ENCODE measurements around the gene CXCR6.

Gene CXCR6

GRCh38 chr3:45968149-45968548 lies 24.9 kb downstream of the CXCR6 start:
- Histone ChIP-seq H3K27ac (ENCODE audit: low read depth, low read length) (peak overlapping the region; percentile 91), H2BK120ac (ENCODE audit: insufficient read depth, low read length, poor library complexity) (peak overlapping the region; percentile 52), H3K4me2 (ENCODE audit: low read length) (peak overlapping the region; percentile 47), H4K91ac (ENCODE audit: low read depth, low read length) (peak overlapping the region; percentile 75), H3K27me3 (ENCODE audit: insufficient read depth, low read length) (no peaks in the 10 kb centered on the region), H3K36me3 (ENCODE audit: control insufficient read depth in 1 of 2, insufficient read depth in 2 of 2, low read length in 2 of 2) (peaks cover 33 to 40% of the 10 kb centered on the region in 2 experiments), H3K79me2 (ENCODE audit: control insufficient read depth, insufficient read depth, low read length, poor library complexity) (peaks cover 2% of the 10 kb centered on the region), H3K18ac (ENCODE audit: low read length) (peak overlapping the region; percentile 82), H3K9me3 (ENCODE audit: insufficient read depth, low read depth, low read length) (no peaks in the 10 kb centered on the region), H3K9ac (ENCODE audit: low read length) (no peak overlapping the region), H2BK5ac (ENCODE audit: low read depth, low read length, poor library complexity) (peak overlapping the region; percentile 63), H3K4me1 (ENCODE audit: control insufficient read depth in 1 of 2, insufficient read depth in 2 of 2, low read length in 2 of 2) (peaks cover 13 to 19% of the 10 kb centered on the region in 2 experiments), H2BK12ac (ENCODE audit: low read length) (peak overlapping the region; percentile 69), H2AK5ac (ENCODE audit: low read length) (peak overlapping the region; percentile 96), H3K79me1 (ENCODE audit: low read length) (peaks cover 21% of the 10 kb centered on the region), H3K4ac (ENCODE audit: low read depth, low read length) (peak overlapping the region; percentile 49), H2AFZ (ENCODE audit: insufficient read depth, low read length, poor library complexity) (peak overlapping the region; percentile 23), H4K8ac (ENCODE audit: low read depth, low read length) (peak overlapping the region; percentile 84), H3K4me3 (ENCODE audit: low read depth, low read length) (no peak overlapping the region), H3K23ac (ENCODE audit: low read length) (no peak overlapping the region), H4K12ac (ENCODE audit: low read depth, low read length) (peak overlapping the region; percentile 8), H3K14ac (ENCODE audit: low read length) (peak overlapping the region; percentile 75)
- DNase-seq, result peak; percentile 93 to 97
- no CpG with 5 or more reads among the region's 9 CpGs for WGBS (ENCODE audit: extremely low coverage, insufficient coverage, insufficient read length)

GRCh38 chr3:45968706-45969105 lies 25.4 kb downstream of the CXCR6 start:
- H2AK5ac ChIP-seq (ENCODE audit: low read length), result no peak overlapping the region
- H3K9me3 ChIP-seq (ENCODE audit: insufficient read depth, low read depth, low read length), result no peaks in the 10 kb centered on the region
- H3K23ac ChIP-seq (ENCODE audit: low read length), result no peak overlapping the region
- no peak overlapping the region for H3K9ac ChIP-seq (ENCODE audit: low read length)
- H3K4me3 ChIP-seq (ENCODE audit: low read depth, low read length), result no peak overlapping the region
- H3K18ac ChIP-seq (ENCODE audit: low read length), result peak overlapping the region; percentile 82
- no peak overlapping the region for H4K12ac ChIP-seq (ENCODE audit: low read depth, low read length)
- H3K4ac ChIP-seq (ENCODE audit: low read depth, low read length), result no peak overlapping the region
- no peak overlapping the region for H2AFZ ChIP-seq (ENCODE audit: insufficient read depth, low read length, poor library complexity)
- H2BK5ac ChIP-seq (ENCODE audit: low read depth, low read length, poor library complexity), result peak overlapping the region; percentile 63
- no peaks in the 10 kb centered on the region for H3K27me3 ChIP-seq (ENCODE audit: insufficient read depth, low read length)
- peak overlapping the region; percentile 75 for H4K91ac ChIP-seq (ENCODE audit: low read depth, low read length)
- peak overlapping the region; percentile 75 for H3K14ac ChIP-seq (ENCODE audit: low read length)
- no peak overlapping the region for H2BK12ac ChIP-seq (ENCODE audit: low read length)
- peak overlapping the region; percentile 47 for H3K4me2 ChIP-seq (ENCODE audit: low read length)
- H3K4me1 ChIP-seq (ENCODE audit: control insufficient read depth in 1 of 2, insufficient read depth in 2 of 2, low read length in 2 of 2), result peaks cover 13 to 19% of the 10 kb centered on the region in 2 experiments
- peak overlapping the region; percentile 52 for H2BK120ac ChIP-seq (ENCODE audit: insufficient read depth, low read length, poor library complexity)
- H3K27ac ChIP-seq (ENCODE audit: low read depth, low read length), result peak overlapping the region; percentile 91
- H3K79me1 ChIP-seq (ENCODE audit: low read length), result peaks cover 21% of the 10 kb centered on the region
- H3K36me3 ChIP-seq (ENCODE audit: control insufficient read depth in 1 of 2, insufficient read depth in 2 of 2, low read length in 2 of 2), result peaks cover 31 to 36% of the 10 kb centered on the region in 2 experiments
- no CpG with 5 or more reads among the region's 2 CpGs for whole genome bisulfite sequencing (ENCODE audit: extremely low coverage, insufficient coverage, insufficient read length)
- H3K79me2 ChIP-seq (ENCODE audit: control insufficient read depth, insufficient read depth, low read length, poor library complexity), result peaks cover 2% of the 10 kb centered on the region
- peak; percentile 86 to 89 for DNase-seq
- peak overlapping the region; percentile 84 for H4K8ac ChIP-seq (ENCODE audit: low read depth, low read length)

- Histone ChIP-seq H2BK12ac (ENCODE audit: low read length) (no peak overlapping the region), H3K27me3 (ENCODE audit: insufficient read depth, low read length) (no peaks in the 10 kb centered on the region), H3K4ac (ENCODE audit: low read depth, low read length) (no peak overlapping the region), H2AFZ (ENCODE audit: insufficient read depth, low read length, poor library complexity) (no peak overlapping the region), H2BK120ac (ENCODE audit: insufficient read depth, low read length, poor library complexity) (no peak overlapping the region), H3K18ac (ENCODE audit: low read length) (no peak overlapping the region), H4K8ac (ENCODE audit: low read depth, low read length) (no peak overlapping the region), H3K4me3 (ENCODE audit: low read depth, low read length) (no peak overlapping the region), H2AK5ac (ENCODE audit: low read length) (no peak overlapping the region), H4K91ac (ENCODE audit: low read depth, low read length) (no peak overlapping the region), H2BK5ac (ENCODE audit: low read depth, low read length, poor library complexity) (no peak overlapping the region), H3K4me1 (ENCODE audit: control insufficient read depth in 1 of 2, insufficient read depth in 2 of 2, low read length in 2 of 2) (peaks cover 13 to 19% of the 10 kb centered on the region in 2 experiments), H3K36me3 (ENCODE audit: control insufficient read depth in 1 of 2, insufficient read depth in 2 of 2, low read length in 2 of 2) (peaks cover 32 to 35% of the 10 kb centered on the region in 2 experiments), H3K79me1 (ENCODE audit: low read length) (peaks cover 21% of the 10 kb centered on the region), H3K23ac (ENCODE audit: low read length) (no peak overlapping the region), H3K9ac (ENCODE audit: low read length) (no peak overlapping the region), H3K14ac (ENCODE audit: low read length) (no peak overlapping the region), H3K9me3 (ENCODE audit: insufficient read depth, low read depth, low read length) (no peaks in the 10 kb centered on the region), H4K12ac (ENCODE audit: low read depth, low read length) (no peak overlapping the region), H3K27ac (ENCODE audit: low read depth, low read length) (no peak overlapping the region), H3K4me2 (ENCODE audit: low read length) (no peak overlapping the region), H3K79me2 (ENCODE audit: control insufficient read depth, insufficient read depth, low read length, poor library complexity) (peaks cover 2% of the 10 kb centered on the region)
- no peak for DNase-seq
- no CpG with 5 or more reads among the region's 3 CpGs for WGBS (ENCODE audit: extremely low coverage, insufficient coverage, insufficient read length)
Observed at GRCh38 chr3:45969116-45969515, 25.9 kb downstream of the CXCR6 start.

GRCh38 chr3:45969953-45970352 lies 26.7 kb downstream of the CXCR6 start:
- Histone ChIP-seq H3K4me1 (ENCODE audit: control insufficient read depth in 1 of 2, insufficient read depth in 2 of 2, low read length in 2 of 2) (peaks cover 13 to 19% of the 10 kb centered on the region in 2 experiments), H3K23ac (ENCODE audit: low read length) (no peak overlapping the region), H3K4me2 (ENCODE audit: low read length) (no peak overlapping the region), H3K27ac (ENCODE audit: low read depth, low read length) (no peak overlapping the region), H3K79me2 (ENCODE audit: control insufficient read depth, insufficient read depth, low read length, poor library complexity) (peaks cover 2% of the 10 kb centered on the region), H2BK12ac (ENCODE audit: low read length) (no peak overlapping the region), H2AFZ (ENCODE audit: insufficient read depth, low read length, poor library complexity) (no peak overlapping the region), H4K91ac (ENCODE audit: low read depth, low read length) (no peak overlapping the region), H3K79me1 (ENCODE audit: low read length) (peaks cover 21% of the 10 kb centered on the region), H2AK5ac (ENCODE audit: low read length) (no peak overlapping the region), H3K14ac (ENCODE audit: low read length) (no peak overlapping the region), H4K8ac (ENCODE audit: low read depth, low read length) (no peak overlapping the region), H3K18ac (ENCODE audit: low read length) (no peak overlapping the region), H3K4ac (ENCODE audit: low read depth, low read length) (no peak overlapping the region), H3K9ac (ENCODE audit: low read length) (no peak overlapping the region), H3K36me3 (ENCODE audit: control insufficient read depth in 1 of 2, insufficient read depth in 2 of 2, low read length in 2 of 2) (peaks cover 28 to 30% of the 10 kb centered on the region in 2 experiments), H2BK5ac (ENCODE audit: low read depth, low read length, poor library complexity) (no peak overlapping the region), H3K27me3 (ENCODE audit: insufficient read depth, low read length) (no peaks in the 10 kb centered on the region), H3K4me3 (ENCODE audit: low read depth, low read length) (no peak overlapping the region), H4K12ac (ENCODE audit: low read depth, low read length) (no peak overlapping the region), H2BK120ac (ENCODE audit: insufficient read depth, low read length, poor library complexity) (no peak overlapping the region), H3K9me3 (ENCODE audit: insufficient read depth, low read depth, low read length) (no peaks in the 10 kb centered on the region)
- no CpG with 5 or more reads among the region's 3 CpGs for WGBS (ENCODE audit: extremely low coverage, insufficient coverage, insufficient read length)
- no peak for DNase-seq
